HL-60 (cell line): Measurements from ENCODE around the gene WDR6.

Experiments used
- GABPA ChIP-seq: IDR thresholded peaks from 2 replicates; pipeline ENCODE4 v1.6.1; 2012; ENCODE audit warnings: low read depth
- POLR2AphosphoS5 ChIP-seq: IDR thresholded peaks from 2 replicates; pipeline ENCODE4 v1.6.1; 2012; ENCODE audit warnings: low read depth
- TF ChIP-seq, protein P1 (sequence below): IDR thresholded peaks from 2 replicates; pipeline ENCODE4 v1.6.1; 2012; ENCODE audit warnings: low read depth; ENCODE audit not compliant: insufficient replicate concordance
- TF ChIP-seq, protein P2 (sequence below): IDR thresholded peaks from one replicate; pipeline ENCODE4 v1.5.1; 2011; ENCODE audit warnings: low read length, control low read depth, inconsistent platforms; ENCODE audit not compliant: insufficient read depth

DNA sequence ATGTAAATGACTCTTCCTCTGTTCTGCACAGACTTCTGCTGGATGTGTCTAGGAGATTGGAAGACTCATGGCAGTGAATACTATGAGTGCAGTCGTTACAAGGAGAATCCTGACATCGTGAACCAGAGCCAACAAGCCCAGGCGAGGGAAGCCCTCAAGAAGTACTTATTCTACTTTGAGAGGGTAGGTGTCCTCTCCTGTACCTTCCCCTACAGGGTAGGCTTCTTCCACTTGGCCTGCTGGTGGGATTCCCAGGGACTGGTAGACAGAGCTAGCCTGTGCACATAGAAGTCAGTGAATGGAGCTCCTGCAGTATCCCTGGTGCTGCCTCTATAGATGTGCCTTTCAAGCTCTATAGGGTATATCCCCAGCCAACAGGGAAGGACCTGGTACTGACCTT is 27.7 kb upstream of the WDR6 start:
- TF ChIP-seq, protein P1, sequence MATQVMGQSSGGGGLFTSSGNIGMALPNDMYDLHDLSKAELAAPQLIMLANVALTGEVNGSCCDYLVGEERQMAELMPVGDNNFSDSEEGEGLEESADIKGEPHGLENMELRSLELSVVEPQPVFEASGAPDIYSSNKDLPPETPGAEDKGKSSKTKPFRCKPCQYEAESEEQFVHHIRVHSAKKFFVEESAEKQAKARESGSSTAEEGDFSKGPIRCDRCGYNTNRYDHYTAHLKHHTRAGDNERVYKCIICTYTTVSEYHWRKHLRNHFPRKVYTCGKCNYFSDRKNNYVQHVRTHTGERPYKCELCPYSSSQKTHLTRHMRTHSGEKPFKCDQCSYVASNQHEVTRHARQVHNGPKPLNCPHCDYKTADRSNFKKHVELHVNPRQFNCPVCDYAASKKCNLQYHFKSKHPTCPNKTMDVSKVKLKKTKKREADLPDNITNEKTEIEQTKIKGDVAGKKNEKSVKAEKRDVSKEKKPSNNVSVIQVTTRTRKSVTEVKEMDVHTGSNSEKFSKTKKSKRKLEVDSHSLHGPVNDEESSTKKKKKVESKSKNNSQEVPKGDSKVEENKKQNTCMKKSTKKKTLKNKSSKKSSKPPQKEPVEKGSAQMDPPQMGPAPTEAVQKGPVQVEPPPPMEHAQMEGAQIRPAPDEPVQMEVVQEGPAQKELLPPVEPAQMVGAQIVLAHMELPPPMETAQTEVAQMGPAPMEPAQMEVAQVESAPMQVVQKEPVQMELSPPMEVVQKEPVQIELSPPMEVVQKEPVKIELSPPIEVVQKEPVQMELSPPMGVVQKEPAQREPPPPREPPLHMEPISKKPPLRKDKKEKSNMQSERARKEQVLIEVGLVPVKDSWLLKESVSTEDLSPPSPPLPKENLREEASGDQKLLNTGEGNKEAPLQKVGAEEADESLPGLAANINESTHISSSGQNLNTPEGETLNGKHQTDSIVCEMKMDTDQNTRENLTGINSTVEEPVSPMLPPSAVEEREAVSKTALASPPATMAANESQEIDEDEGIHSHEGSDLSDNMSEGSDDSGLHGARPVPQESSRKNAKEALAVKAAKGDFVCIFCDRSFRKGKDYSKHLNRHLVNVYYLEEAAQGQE, result no peak
- TF ChIP-seq, protein P2, sequence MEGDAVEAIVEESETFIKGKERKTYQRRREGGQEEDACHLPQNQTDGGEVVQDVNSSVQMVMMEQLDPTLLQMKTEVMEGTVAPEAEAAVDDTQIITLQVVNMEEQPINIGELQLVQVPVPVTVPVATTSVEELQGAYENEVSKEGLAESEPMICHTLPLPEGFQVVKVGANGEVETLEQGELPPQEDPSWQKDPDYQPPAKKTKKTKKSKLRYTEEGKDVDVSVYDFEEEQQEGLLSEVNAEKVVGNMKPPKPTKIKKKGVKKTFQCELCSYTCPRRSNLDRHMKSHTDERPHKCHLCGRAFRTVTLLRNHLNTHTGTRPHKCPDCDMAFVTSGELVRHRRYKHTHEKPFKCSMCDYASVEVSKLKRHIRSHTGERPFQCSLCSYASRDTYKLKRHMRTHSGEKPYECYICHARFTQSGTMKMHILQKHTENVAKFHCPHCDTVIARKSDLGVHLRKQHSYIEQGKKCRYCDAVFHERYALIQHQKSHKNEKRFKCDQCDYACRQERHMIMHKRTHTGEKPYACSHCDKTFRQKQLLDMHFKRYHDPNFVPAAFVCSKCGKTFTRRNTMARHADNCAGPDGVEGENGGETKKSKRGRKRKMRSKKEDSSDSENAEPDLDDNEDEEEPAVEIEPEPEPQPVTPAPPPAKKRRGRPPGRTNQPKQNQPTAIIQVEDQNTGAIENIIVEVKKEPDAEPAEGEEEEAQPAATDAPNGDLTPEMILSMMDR, result no peak
- no peak for TF ChIP-seq GABPA
- TF ChIP-seq POLR2AphosphoS5, result no peak
